Measurements from ENCODE around the gene ATP5MC2.

The ATP5MC2 gene

DNA sequence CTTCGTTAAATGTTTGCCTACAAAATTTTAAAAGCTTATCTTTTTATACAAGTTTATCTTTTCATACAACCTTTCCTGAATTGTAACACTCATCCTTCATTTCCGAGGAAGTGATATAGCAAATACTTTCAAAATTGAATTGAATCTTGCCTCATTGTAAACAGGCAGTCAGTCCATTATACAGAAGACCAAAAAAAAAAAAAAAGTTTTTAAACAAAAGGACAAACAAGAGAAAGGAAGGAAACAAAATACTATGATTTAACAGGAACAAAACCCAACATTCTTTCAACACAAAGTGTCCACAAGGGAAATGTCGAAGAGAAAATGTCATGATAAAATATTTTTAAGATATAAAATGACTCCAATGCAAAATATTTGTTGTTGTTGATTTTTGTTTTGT lies 58.2 kb downstream of the ATP5MC2 start:
- no peak for TF ChIP-seq CTCF (IDR thresholded peaks at IDR 0.05)
- Histone ChIP-seq H3K36me3 (peaks cover 16% of the 10 kb centered on the region), H3K4me1 (ENCODE audit: control insufficient read depth in 1 of 2, insufficient read depth in 1 of 2, low read depth in 1 of 2, low read length in 1 of 2) (peaks cover 36 to 39% of the 10 kb centered on the region in 2 experiments), H3K27ac (peak overlapping the region; percentile 87), H3K4me3 (ENCODE audit: low read depth in 1 of 2, low read length in 1 of 2) (peak overlapping the region; percentile 50 to 55), H3K9me3 (no peaks in the 10 kb centered on the region), H3K27me3 (no peaks in the 10 kb centered on the region)

GRCh38 chr12:53616950-53617349 lies 58.9 kb downstream of the ATP5MC2 start:
- peaks cover 24% of the 10 kb centered on the region for H3K36me3 ChIP-seq
- no peaks in the 10 kb centered on the region for H3K27me3 ChIP-seq
- peak overlapping the region; percentile 17 to 55 for H3K4me3 ChIP-seq (ENCODE audit: low read depth in 1 of 2, low read length in 1 of 2)
- H3K4me1 ChIP-seq (ENCODE audit: control insufficient read depth in 1 of 2, insufficient read depth in 1 of 2, low read depth in 1 of 2, low read length in 1 of 2), result peaks cover 36 to 38% of the 10 kb centered on the region in 2 experiments
- H3K9me3 ChIP-seq, result no peaks in the 10 kb centered on the region
- H3K27ac ChIP-seq, result peak overlapping the region; percentile 87
- TF ChIP-seq CTCF (IDR thresholded peaks at IDR 0.05), result no peak

Data from neutrophil (primary cell).